CD4-positive, alpha-beta T cell treated with Interleukin-10 for 1 hour (primary cell): ENCODE results near the gene TRUB1.
"Not testable (repeated sequence)": the region's sequence is repeated elsewhere in the genome, so short reads cannot be mapped to it uniquely, and the experiment has no call there.

Source experiments
- DNase-seq: peaks from one replicate; pipeline ENCODE4 v3.0.0-alpha.2; 2020

The TRUB1 gene

DNA sequence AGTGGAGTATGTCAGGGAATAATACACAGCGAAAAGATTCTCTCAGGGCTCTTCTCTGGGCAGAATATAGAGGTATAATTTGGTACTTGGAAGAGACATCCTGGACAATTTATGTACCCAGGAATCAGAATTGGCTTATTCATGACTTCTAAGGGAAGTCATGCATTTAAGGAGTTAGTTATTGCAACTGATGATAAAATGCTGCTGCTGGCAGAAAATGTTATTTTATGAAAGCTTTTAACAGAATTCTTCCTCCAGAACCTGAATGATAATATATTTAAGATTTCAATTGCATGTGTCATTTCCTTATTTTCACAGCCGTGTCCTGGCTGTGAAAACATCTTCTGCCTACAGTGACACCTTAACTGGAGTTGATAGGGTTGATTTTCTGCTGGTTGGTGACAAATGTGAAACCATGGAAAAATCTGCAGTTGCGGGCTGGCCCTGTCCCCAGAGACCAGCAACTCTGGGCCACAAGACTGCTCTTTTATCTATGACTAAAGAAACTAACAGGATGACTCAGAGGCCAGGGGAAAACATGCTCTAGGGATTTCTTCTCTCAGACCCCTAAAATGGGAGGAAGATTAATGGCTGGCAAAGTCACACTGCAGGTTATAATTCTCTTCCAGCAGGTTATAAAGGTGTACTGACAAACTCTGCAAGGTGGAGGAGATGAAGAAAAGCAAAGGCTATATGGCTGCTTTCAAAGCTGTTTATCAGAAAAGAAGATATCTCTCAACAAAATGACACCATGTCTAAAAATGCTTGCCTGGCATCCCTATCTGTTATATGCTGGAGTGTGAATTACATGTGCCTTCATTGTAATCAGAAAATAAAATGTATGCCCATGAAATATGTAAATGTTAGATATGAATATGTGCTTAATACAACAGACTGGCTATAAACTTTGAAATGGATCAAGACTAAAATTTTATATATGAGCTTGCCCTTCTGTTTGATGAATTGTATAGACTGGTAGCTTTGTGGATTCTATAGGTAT, 12.1 kb upstream of the TRUB1 start:
- DNase-seq = no peak

DNA sequence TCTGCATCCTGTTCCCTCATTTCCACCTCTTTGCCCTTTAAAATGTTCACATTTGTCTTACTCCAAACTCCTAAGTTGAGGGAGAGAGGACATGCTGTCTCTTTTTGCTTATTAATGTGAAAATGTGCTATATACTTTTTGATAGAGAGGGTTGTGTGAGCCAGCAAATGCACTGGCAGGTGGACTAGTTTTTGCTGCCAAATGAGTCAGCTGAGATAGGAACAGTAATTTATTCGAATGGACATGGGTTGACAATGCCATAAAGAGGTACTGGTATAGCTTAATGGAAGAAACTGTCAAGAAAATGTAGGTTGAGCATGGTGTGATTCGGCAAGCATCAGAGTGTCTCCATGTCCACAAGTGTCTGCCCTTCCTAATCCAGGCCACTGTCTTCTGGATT, 9.2 kb upstream of the TRUB1 start:
- no peak for DNase-seq

- DNase-seq = no peak
Measured at GRCh38 chr10:114930320-114930719, 7.7 kb upstream of the TRUB1 start.

DNA sequence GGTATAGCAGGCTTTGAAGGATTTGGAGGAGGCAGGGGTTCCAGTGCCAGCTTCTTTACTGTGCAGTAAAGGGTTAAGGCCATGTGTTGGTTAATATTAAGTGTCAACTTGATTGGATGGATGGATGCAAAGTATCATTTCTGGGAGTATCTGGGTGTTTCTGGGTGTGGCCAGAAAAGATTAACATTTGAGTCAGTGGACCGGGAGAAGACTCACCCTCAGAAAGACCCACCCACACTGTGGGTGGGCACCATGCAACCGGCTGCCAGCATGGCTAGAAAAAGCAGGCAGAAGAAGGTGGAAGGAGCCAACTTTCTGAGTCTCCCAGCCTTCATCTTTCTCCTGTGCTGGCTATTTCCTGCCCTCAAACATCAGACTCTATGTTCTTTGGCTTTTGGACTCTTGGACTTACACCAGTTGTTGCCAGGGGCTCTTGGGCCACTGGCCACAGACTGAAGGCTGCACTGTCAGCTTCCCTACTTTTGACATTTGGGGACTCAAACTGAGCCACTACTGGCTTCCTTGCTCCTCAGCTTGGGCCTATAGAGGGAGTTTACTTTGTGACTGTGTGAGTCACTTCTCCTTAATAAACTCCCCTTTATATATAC, 6.8 kb upstream of the TRUB1 start:
- DNase-seq = no peak

- DNase-seq = no peak
Measured at GRCh38 chr10:114932225-114932624, 5.8 kb upstream of the TRUB1 start.

- DNase-seq = no peak
Measured at GRCh38 chr10:114932945-114933344, 5.0 kb upstream of the TRUB1 start.

GRCh38 chr10:114933588-114933987, 4.4 kb upstream of the TRUB1 start:
- DNase-seq = no peak

DNA sequence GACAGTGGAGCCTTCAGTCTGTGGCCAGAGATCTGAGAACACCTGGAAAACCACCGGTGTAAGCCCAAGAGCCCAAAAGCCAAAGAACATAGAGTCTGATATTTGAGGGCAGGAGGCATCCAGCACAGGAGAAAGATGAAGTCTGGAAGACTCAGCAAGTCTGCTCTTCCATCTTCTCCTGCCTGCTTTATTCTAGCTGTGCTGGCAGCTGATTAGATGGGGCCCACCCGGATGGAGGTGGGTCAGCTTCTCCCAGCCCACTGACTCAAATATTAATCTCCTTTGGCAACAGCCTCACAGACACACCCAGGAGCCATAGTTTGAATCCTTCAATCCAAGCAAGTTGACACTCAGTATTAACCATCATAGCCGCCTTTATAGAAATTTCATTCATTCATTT, 4.0 kb upstream of the TRUB1 start:
- not testable (repeated sequence) for DNase-seq

- no peak for DNase-seq
Measured at GRCh38 chr10:114938856-114939193, 830 bp downstream of the TRUB1 start.

DNA sequence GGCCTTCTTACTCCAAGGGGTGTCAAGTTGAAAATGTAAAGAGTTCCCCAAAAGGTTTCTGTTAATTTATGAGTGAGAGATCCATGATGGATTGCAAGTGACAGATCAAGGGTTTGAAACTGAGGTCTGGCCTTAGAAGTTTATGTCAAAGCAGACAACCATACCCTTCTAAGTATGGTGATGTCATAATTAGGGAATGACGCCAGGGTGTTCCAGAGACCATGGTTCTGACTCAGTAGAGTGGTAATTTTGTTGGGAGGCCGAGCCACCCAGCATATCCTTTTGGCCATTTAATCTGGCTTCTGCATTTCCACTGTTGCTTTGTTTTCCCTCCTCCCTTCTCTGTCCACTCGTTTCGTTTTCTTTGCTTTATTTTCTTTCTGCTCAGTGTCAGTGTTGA, 2.7 kb downstream of the TRUB1 start:
- DNase-seq = no peak

- DNase-seq = no peak
Measured at GRCh38 chr10:114943000-114943399, 5.0 kb downstream of the TRUB1 start.

DNA sequence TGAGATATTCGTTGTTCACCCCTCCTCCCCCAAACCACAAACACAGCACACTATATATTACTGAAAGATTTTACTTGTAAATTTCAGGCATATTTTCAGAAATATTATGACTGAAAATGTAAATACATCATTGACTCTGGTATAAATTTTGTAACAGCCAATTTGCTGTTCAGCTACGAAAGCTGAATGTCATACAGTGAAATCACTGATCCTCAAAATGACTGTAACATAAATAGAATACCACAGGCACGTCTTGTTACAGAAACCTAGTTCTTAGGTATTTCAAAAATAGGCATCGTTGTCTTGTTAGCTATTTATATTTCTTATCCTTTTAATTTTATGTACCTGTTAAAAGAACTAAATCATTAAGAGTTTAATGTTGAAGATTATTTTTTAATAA, 15.1 kb downstream of the TRUB1 start:
- DNase-seq = no peak

DNA sequence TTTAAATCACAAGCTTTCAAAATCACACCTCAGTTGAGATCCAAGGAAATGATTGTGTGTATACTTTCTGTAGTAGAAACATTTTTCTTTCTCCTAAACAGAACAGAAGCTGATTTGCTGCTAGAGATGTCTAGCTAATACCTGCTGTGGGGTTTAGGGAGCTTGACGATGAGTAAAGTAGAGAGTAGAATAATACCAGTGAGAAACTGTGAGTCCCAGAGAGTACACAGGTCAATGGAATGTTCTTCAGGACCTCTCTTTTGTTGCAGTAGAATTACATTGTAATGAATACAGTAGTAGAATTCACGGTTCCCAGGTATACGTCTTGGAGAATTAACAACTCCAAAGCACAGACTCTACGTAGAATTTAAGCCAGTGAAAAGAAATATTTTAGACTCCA, 18.0 kb downstream of the TRUB1 start:
- no peak for DNase-seq

DNA sequence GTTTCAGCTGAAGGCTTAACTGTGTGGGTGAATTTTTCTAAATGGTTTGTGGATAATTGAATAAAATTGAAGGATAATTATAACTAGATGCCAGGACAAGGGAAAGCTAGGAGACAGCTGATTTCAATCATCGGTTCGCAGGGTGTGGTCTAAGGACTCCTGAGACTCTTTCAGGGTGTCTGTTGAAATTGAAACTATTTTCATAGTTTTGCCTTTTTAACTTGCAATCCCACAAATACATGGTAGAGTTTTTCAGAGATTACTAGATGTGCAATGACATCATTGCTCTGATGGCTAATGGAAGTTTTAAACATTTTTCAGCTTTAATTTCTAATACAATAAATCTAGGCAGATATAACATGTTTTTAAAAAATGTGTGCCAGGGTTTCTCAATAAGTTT, 18.5 kb downstream of the TRUB1 start:
- no peak for DNase-seq

DNA sequence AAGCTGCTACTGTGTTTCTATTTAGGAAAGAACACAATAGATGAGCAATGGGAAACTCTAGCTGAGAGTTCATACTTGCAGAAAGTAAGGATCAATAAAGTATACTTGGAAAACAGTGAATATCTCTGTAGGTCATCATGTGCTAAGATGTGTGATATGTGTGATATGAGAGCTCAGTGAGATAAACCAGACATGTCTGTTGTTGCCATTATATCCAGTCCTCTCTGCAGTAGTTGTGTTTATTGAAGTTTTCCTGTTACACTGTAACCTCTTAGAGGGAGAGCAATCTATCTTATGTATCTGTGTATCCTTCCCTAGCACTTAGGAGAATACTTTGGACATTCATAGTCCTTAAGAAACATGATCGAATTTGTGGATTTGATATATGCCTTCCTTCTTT, 19.1 kb downstream of the TRUB1 start:
- DNase-seq = no peak

GRCh38 chr10:114957673-114958072, 19.7 kb downstream of the TRUB1 start:
- DNase-seq = no peak

DNA sequence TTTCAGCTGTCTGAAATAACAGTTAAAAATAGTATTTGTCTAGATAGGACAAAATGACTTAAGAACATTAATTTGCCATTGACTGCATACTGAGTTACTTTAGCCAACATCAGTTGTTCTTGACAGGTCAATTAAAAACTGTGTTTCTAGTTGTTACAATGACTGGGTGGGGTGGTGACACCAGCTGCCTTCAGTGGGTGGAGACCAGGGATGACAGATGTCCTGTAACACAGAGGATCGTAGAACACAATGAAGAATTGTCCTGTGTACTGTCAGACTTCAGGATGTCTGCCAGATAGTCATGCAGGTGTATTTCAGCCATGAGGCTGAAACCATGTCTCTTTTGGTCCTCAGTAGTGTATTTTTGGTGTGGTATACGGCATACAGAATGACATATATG, 24.4 kb downstream of the TRUB1 start:
- DNase-seq = no peak

GRCh38 chr10:114963908-114964307, 25.9 kb downstream of the TRUB1 start:
- DNase-seq = no peak

DNA sequence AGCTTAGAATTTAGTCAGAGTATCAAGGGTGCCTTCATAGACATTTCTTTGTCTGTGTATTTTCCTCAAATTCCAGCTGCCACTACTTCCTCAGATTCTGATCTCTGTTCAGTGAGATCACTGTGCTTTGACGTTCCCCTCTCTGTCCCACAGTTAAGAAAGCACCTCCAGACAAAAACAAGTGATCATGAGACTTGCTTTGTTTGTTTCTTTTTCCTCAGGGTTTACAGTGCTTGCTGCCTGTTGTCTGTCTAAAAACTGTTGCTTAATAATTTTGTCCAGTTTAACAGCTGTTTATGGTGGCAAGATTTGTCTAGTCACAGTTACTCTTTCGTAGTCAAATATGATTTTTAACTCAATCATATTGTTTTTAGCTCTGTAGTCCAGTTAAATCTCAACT, 29.1 kb downstream of the TRUB1 start:
- DNase-seq = no peak

DNA sequence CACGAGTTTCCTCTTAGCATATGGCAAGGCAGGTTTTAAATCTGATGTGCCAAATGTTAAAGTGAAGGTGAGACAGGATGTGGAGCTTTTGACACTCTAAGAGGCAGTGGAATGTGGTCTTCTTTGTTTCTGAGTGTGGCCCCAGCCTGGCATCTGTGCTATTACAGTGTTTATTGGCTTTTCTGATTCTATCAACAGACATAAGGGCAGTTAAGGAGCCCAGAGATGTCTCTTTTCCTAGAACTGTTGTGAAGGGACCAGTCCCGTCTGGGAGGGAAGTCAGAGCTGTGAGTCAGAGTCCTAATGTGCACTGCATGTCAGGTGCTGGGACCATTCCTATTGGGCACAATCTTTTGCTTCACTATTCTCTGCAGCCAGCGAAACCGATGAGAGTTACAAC, 32.5 kb downstream of the TRUB1 start:
- no peak for DNase-seq

GRCh38 chr10:114973306-114973705, 35.3 kb downstream of the TRUB1 start:
- DNase-seq = no peak

DNA sequence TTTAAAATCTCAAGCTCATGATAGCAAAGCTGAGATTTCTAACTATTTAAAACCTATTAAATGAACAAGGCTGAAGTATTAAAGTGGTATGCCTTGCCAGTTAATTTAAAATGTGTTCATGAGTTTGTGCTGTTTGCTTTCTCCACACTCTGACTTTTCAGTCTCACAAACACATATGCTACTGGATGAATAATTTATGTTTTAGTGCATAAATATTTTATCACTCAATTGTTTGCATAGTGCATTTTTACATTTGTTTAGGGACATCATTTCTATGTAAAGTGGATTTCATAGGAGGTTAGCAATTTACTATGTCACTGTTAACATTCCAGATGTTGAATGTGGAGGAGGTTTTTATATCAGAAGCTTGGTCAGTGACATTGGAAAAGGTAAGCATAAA, 36.0 kb downstream of the TRUB1 start:
- DNase-seq = no peak

DNA sequence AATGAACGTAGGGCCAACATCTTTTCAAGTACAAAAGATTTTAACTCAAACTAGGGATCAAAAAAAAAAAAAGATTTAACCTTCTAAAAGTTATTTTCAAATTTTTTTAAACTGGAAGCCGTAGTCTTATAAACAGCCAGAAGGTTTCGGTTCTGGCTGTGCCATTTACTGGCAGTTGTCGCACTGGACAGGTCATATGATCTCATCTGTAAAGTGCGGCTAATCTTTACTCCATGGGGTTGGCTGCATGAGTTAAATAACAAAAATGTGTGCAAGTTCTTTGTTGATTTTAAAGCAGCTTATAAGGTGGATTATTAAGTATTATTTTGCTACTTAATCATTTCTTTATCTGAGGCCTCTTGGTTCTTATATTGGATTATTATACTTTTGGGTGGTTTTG, 36.6 kb downstream of the TRUB1 start:
- no peak for DNase-seq

DNA sequence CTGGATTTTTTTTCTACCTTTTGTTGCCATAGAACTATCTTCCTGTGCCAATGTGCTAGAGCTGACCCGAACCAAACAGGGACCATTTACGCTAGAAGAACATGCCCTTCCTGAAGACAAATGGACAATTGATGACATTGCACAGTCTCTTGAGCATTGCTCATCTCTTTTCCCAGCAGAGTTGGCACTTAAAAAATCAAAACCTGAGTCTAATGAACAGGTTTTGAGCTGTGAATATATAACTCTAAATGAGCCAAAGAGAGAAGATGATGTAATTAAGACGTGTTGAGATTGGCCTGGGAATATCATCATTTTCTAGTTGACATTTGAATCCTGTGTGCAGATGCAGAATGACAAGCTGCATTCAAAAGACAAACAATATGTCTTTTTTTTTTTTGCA, 37.1 kb downstream of the TRUB1 start:
- DNase-seq = no peak

GRCh38 chr10:114982989-114983388, 45.0 kb downstream of the TRUB1 start:
- DNase-seq = no peak
